HepG2 (cell line): ENCODE results near the gene RARRES1. TPM values are rescaled to one million over a fixed set of nuclear protein-coding genes. Genes with fewer than 3 reads are reported as not detected.

Experiments used
- ATAC-seq: fragments of 200-7000 bp; cut with Tn5 transposase; 3 replicates; pipeline ENCODE4 v1.9.1; 2020; ENCODE audit warnings: mild to moderate bottlenecking, moderate library complexity
- BruUV-seq: library from RNA; stranded (reverse); fragments of 400-500 nt; replicated peaks from 2 replicates; lab custom pipeline; 2021; lab: Mats Ljungman, UMichigan
- CTCF ChIA-PET: fragments of 300-600 bp; formaldehyde crosslinking; extraction: SDS; loops from one replicate; lab custom pipeline; 2021; ENCODE audit warnings: low total read pairs, inconsistent platforms, low intra/inter-chr PET ratio; lab: Yijun Ruan, JAX
- POLR2A ChIA-PET: fragments of 350-600 bp; sonication (Branson Sonifier 250); formaldehyde crosslinking; loops from one replicate; lab custom pipeline; 2020; ENCODE audit warnings: antibody characterized with exemption, inconsistent platforms; lab: Yijun Ruan, JAX
- DNase-seq: peaks from one replicate; pipeline ENCODE4 v3.0.0-alpha.2; 2015; ENCODE audit warnings: low spot score
- FAIRE-seq: peaks from 3 replicates; lab custom pipeline; 2011; peaks lifted over from hg19 to GRCh38; lab: Jason Lieb, UNC
- H2AFZ ChIP-seq: one replicate; pipeline ENCODE4 v1.6.1; 2011; ENCODE audit warnings: low read length, inconsistent platforms
- H3K27ac ChIP-seq: fragments of 300-600 bp; 3 replicates; pipeline ENCODE4 v1.8.0; 2011; ENCODE audit warnings: mixed run types, mild to moderate bottlenecking, mixed read lengths, low read length, inconsistent platforms; ENCODE audit not compliant: insufficient read depth; ENCODE audit errors: extremely low read length
- H3K27me3 ChIP-seq, 2 experiments: fragments of 200-600 bp in 1 of 2; 2 replicates in 1 of 2; 3 replicates in 1 of 2; pipeline versions ENCODE4 v1.6.0 to v1.8.0; 2011; ENCODE audit warnings: low read length in 2 of 2, mild to moderate bottlenecking in 2 of 2, moderate library complexity in 2 of 2, inconsistent platforms in 1 of 2; ENCODE audit not compliant: insufficient read depth in 2 of 2, control insufficient read depth in 1 of 2
- H3K36me3 ChIP-seq, 2 experiments: fragments of 200-600 bp in 1 of 2; replicated peaks in 1 of 2; 2 replicates in 1 of 2; 3 replicates in 1 of 2; pipeline versions ENCODE4 v1.5.1 to v1.8.0; 2011; ENCODE audit warnings: low read length in 2 of 2, inconsistent platforms in 1 of 2; ENCODE audit not compliant: insufficient read depth in 2 of 2, control insufficient read depth in 1 of 2
- H3K4me1 ChIP-seq: 2 replicates; pipeline ENCODE4 v1.5.1; 2012; ENCODE audit warnings: low read length, inconsistent platforms; ENCODE audit not compliant: insufficient read depth
- H3K4me2 ChIP-seq: 2 replicates; pipeline ENCODE4 v1.6.0; 2011; ENCODE audit warnings: low read depth, low read length, inconsistent platforms
- H3K4me3 ChIP-seq, 3 experiments: fragments of 200-600 bp in 1 of 3; sonication (generic), shearing (Covaris generic) in 1 of 3; replicated peaks in 1 of 3; 2 replicates each; pipeline ENCODE4 v1.5.1; 2011 to 2016; ENCODE audit warnings: low read length in 3 of 3, inconsistent platforms in 2 of 3, low read depth in 2 of 3, mild to moderate bottlenecking in 2 of 3, control low read depth in 1 of 3, mixed read lengths in 1 of 3; ENCODE audit not compliant: insufficient read depth in 1 of 3
- H3K79me2 ChIP-seq: one replicate; pipeline ENCODE4 v1.6.1; 2011; ENCODE audit warnings: low read length, inconsistent platforms; ENCODE audit not compliant: insufficient read depth
- H3K9ac ChIP-seq: 2 replicates; pipeline ENCODE4 v1.6.0; 2011; ENCODE audit warnings: mild to moderate bottlenecking, low read depth, low read length, inconsistent platforms; ENCODE audit not compliant: insufficient read depth
- H3K9me3 ChIP-seq: 2 replicates; pipeline ENCODE4 v1.5.1; 2012; ENCODE audit warnings: mild to moderate bottlenecking, low read length
- H4K20me1 ChIP-seq: 2 replicates; pipeline ENCODE4 v1.6.0; 2011; ENCODE audit warnings: inconsistent platforms, mild to moderate bottlenecking, low read length, moderate library complexity; ENCODE audit not compliant: insufficient read depth
- EZH2 ChIP-seq: conservative IDR thresholded peaks from 2 replicates; pipeline ENCODE4 v1.6.1; 2012; ENCODE audit warnings: mild to moderate bottlenecking, low read depth, low read length, moderate library complexity
- NFYB ChIP-seq: sonication (generic); formaldehyde crosslinking; IDR thresholded peaks from 2 replicates; pipeline ENCODE4 v1.4.0; 2020; ENCODE audit warnings: missing genetic modification reagents
- NFYC ChIP-seq: IDR thresholded peaks from 2 replicates; pipeline ENCODE4 v1.6.1; 2016; ENCODE audit warnings: missing genetic modification reagents, missing compliant biosample characterization
- PHF8 ChIP-seq: sonication (generic); formaldehyde crosslinking; IDR thresholded peaks from 2 replicates; pipeline ENCODE4 v1.5.0; 2020; ENCODE audit warnings: missing genetic modification reagents
- ZNF235 ChIP-seq: sonication (generic); formaldehyde crosslinking; IDR thresholded peaks from 2 replicates; pipeline ENCODE4 v1.8.1; 2023; ENCODE audit warnings: mild to moderate bottlenecking, missing genetic modification reagents, borderline replicate concordance
- WGBS: methylation state at CpG from one replicate; pipeline ENCODE4 v1.1.6; 2017; ENCODE audit warnings: low lambda C conversion rate; 5-methylcytosine and 5-hydroxymethylcytosine counted together
- in situ Hi-C: cut with HindIII; loops from 2 replicates; pipeline ENCODE4 v1.10.0; 2017; ENCODE audit warnings: low pct_unique_long_range_greater_than_20kb; ENCODE audit not compliant: extremely low pct_ligation_motif_present
- intact Hi-C: fragments of 100-400 bp; cut with micrococcal nuclease; formaldehyde crosslinking; loops from one replicate; pipeline ENCODE4 v1.10.0; 2022; ENCODE audit not compliant: unreplicated experiment
- polyA plus RNA-seq, 8 experiments: library from polyadenylated mRNA; depleted of rRNA in 3 of 8; stranded (reverse) in 7 of 8; unstranded in 1 of 8; fragments of >200 nt; fragmentation: Illumina TruSeq in 4 of 8; extraction: Trizol in 4 of 8; gene quantifications; 2 replicates each; pipeline versions ENCODE4 v1.2.1 to v1.2.3, GENCODE V29; 2011 to 2016; ENCODE audit warnings: low read depth in 4 of 8, missing spikeins in 1 of 8, mixed read lengths in 1 of 8; ENCODE audit not compliant: insufficient read depth in 1 of 8
- total RNA-seq, 5 experiments: library from RNA; depleted of rRNA; stranded (reverse); fragments of >200 nt; fragmentation: Illumina TruSeq; extraction: Trizol; gene quantifications; 2 replicates each; pipeline ENCODE4 v1.2.3, GENCODE V29; 2016; ENCODE audit warnings: low read depth in 1 of 5
- TF ChIP-seq, protein P1 (sequence below): IDR thresholded peaks from 2 replicates; pipeline ENCODE4 v1.6.1; 2016
- TF ChIP-seq, protein P2 (sequence below), 2 experiments: sonication (generic) in 1 of 2; formaldehyde crosslinking in 1 of 2; IDR thresholded peaks; 2 replicates each; pipeline versions ENCODE4 v1.4.0 to v1.6.1; 2016 to 2020; ENCODE audit warnings: borderline replicate concordance in 1 of 2, low read depth in 1 of 2, mild to moderate bottlenecking in 1 of 2, missing genetic modification reagents in 1 of 2

Gene RARRES1
- total and polyA plus RNA-seq, 2 of the 13 experiments (the other 11 are each of a cell fraction or from before 2014, with no cell fraction given), result not detected

DNA sequence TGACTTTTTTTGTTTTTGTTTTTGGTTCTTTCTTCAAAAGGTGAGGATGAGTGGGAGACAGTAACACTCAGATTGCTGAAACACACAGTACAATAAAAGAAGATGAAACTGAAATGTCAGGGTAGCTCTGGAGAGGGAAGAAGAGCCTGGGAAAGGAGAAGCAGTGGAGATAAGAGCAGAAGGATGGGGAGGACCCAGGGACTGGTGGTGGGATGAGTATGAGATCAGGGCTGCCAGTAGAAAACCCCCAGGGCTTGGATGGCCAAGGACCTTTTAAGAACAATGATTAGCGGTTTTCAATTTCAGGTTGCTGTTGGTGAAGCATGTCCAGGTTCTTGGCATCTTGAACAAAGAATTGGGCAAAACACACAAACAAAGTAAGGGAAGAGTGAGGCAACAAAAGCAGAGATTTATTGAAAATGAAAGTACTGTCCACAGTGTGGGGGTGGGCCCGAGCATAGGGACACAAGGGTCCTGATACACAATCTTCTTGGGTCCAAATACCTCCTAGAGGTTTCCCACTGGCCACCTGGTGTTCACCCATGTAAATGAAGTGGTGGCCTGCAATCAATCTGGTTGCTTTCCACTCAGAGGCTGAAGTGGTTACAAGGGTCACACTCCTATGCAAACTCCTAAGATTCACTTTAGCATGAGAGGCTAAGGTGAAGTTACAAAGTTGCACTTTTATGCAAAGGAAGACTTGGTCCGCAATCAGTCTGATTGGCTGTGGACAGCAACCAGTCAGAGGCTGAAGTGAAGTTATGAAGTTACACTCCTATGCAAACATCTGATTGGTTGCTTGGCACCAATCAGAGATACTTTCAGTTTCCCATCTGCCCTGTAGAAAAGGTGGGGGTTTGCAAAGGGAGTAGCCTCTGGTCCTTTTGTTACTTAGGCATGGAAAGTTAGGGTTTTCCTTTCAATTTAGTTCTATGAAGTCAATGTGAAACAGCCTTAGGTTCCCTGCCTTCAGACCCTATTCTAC, 43.5 kb upstream of the RARRES1 start:
- H2AFZ ChIP-seq, result no peak overlapping the region
- peak; percentile 61 for FAIRE-seq

DNA sequence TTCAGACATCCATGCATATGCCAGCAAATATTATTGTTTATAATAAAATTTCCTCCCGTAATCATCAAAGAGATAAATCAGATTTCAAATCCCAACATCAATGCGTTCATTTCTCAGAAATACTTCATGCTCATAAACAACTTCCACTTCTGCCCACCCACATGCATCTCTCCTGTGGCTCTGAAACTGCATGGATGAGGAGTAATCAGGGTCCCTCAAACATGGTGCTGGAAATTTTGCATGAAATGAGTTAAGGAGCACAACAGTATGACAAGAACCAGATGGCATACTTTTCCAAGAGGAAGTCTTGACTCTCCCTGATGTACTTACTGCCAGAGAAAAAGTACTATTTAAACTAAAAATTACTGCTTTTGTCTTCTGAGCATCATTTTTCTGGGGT, 42.7 kb upstream of the RARRES1 start:
- intact Hi-C loops, result no loop called here
- Histone ChIP-seq H3K4me3 (no peak overlapping the region), H3K9me3 (no peaks in the 10 kb centered on the region), H3K27me3 (no peaks in the 10 kb centered on the region), H3K36me3 (no peaks in the 10 kb centered on the region), H2AFZ (no peak overlapping the region), H3K4me1 (peaks cover 41% of the 10 kb centered on the region), H3K79me2 (no peaks in the 10 kb centered on the region), H3K4me2 (no peak overlapping the region), H4K20me1 (no peaks in the 10 kb centered on the region), H3K9ac (no peak overlapping the region), H3K27ac (no peak overlapping the region)
- in situ Hi-C loops, result loop anchor here (25.0 kb wide), 1 partner anchor 238 kb away; no protein-coding TSS in a partner anchor
- no peak for FAIRE-seq
- ATAC-seq, result no peak
- WGBS, result 93% methylated on average over 2 of the region's 2 CpGs
- no TSS peak for BruUV-seq
- POLR2A ChIA-PET, result no interaction called here
- CTCF ChIA-PET, result no interaction called here
- DNase-seq, result no peak
- no peak for TF ChIP-seq EZH2
- no peak for TF ChIP-seq ZNF235 (CRISPR knock-in tag)
- TF ChIP-seq, protein P1, sequence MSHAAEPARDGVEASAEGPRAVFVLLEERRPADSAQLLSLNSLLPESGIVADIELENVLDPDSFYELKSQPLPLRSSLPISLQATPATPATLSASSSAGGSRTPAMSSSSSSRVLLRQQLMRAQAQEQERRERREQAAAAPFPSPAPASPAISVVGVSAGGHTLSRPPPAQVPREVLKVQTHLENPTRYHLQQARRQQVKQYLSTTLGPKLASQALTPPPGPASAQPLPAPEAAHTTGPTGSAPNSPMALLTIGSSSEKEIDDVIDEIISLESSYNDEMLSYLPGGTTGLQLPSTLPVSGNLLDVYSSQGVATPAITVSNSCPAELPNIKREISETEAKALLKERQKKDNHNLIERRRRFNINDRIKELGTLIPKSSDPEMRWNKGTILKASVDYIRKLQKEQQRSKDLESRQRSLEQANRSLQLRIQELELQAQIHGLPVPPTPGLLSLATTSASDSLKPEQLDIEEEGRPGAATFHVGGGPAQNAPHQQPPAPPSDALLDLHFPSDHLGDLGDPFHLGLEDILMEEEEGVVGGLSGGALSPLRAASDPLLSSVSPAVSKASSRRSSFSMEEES (CRISPR knock-in tag), result no peak
- TF ChIP-seq, protein P2, sequence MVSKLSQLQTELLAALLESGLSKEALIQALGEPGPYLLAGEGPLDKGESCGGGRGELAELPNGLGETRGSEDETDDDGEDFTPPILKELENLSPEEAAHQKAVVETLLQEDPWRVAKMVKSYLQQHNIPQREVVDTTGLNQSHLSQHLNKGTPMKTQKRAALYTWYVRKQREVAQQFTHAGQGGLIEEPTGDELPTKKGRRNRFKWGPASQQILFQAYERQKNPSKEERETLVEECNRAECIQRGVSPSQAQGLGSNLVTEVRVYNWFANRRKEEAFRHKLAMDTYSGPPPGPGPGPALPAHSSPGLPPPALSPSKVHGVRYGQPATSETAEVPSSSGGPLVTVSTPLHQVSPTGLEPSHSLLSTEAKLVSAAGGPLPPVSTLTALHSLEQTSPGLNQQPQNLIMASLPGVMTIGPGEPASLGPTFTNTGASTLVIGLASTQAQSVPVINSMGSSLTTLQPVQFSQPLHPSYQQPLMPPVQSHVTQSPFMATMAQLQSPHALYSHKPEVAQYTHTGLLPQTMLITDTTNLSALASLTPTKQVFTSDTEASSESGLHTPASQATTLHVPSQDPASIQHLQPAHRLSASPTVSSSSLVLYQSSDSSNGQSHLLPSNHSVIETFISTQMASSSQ (IDR thresholded peaks at IDR 0.05; ENCODE audit: low read depth), result no peak
- TF ChIP-seq, protein P2 (CRISPR knock-in tag; IDR thresholded peaks at IDR 0.05; ENCODE audit: borderline replicate concordance), result no peak

More for the DNA sequence above, 43.5 kb upstream of the RARRES1 start:
- Histone ChIP-seq H3K79me2 (no peaks in the 10 kb centered on the region), H3K27ac (no peak overlapping the region), H3K4me3 (peak overlapping the region in 1 of 3 experiments; percentile 13; a peak in 1 of 6 replicates), H4K20me1 (no peaks in the 10 kb centered on the region), H3K27me3 (no peaks in the 10 kb centered on the region), H3K9me3 (no peaks in the 10 kb centered on the region), H3K4me1 (peaks cover 34% of the 10 kb centered on the region), H3K36me3 (no peaks in the 10 kb centered on the region), H3K9ac (no peak overlapping the region), H3K4me2 (peak overlapping the region; percentile 31)
- CTCF ChIA-PET, result no interaction called here
- intact Hi-C loops (no loop called here), in situ Hi-C loops (loop anchor here (25.0 kb wide), 1 partner anchor 238 kb away; no protein-coding TSS in a partner anchor)
- BruUV-seq, result no TSS peak
- peak; percentile 28 for DNase-seq
- TF ChIP-seq NFYB (CRISPR knock-in tag) (peak; percentile 49), NFYC (CRISPR knock-in tag) (peak; percentile 67), PHF8 (CRISPR knock-in tag) (no peak)
- WGBS, result 40% methylated on average over 3 of the region's 3 CpGs
- POLR2A ChIA-PET, result no interaction called here
- peak; percentile 79 for ATAC-seq
